CD4-positive, alpha-beta T cell treated with Interferon alpha-2 for 1 hour (primary cell): ENCODE measurements around the gene CNTNAP2.
A peak's percentile ranks its signal among the peaks of the same experiment; 100 is the strongest.
"Not testable (repeated sequence)": the region's sequence is repeated elsewhere in the genome, so short reads cannot be mapped to it uniquely, and the experiment has no call there.

Source experiments
- DNase-seq, 2 donors: peaks; one replicate each; pipeline ENCODE4 v3.0.0-alpha.2; 2020 to 2022

CNTNAP2 gene

GRCh38 chr7:148256433-148256832 lies 2139.8 kb downstream of the CNTNAP2 start:
- DNase-seq: no peak

DNA sequence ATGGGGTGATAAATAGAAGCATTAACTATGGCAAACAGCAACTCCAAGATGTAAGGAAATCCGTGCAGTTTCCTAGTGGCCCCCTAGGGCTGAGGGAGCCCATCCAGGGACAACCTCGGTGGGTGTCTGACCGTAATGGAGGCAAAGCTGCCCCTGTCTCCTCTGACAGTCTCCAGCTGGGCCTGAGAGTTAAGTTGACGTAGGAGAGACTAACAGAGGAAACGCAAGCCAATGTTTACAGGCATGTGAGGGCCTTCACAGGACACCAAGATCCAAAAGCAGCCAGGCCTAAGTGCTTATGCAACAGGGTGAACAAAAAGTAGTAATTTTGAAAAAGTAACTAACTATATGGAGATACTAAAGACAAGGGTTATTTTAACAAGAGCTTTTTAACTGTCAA lies 2144.0 kb downstream of the CNTNAP2 start:
- DNase-seq: no peak

GRCh38 chr7:148261523-148261922 lies 2144.9 kb downstream of the CNTNAP2 start:
- DNase-seq: no peak

DNA sequence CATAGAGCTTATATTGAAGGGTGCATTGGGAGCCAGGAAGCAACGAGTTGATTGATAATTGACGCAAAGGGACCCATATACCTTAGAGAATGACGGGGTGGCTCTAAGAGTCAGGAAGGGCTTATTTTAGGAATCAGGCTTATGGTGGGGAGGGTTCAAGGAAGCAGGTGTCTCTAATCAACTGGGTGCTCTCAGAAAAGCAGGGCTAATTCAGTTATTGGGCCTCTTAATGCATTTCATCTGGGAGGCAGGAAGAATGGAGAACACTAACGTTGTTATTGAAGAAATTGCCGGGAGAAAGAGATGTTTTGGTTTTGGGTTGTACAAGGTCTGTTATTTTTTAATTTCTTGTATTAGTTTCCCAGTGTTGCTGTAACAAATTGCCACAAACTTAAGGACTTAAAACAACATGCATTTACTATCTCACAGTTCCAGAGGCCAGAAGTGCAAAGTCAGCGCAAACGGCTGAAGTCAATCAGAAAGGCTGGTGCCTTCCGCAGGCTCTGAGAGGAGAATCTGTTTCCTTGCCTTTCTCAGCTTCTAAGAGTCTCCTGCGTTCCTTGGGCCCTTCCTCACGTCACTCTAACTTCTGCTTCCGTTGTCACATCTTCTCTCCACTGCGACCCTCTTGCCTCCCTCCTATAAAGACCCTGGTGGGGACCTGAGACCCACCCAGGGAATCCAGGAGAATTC lies 2145.5 kb downstream of the CNTNAP2 start:
- no peak for DNase-seq

- DNase-seq: peak; percentile 38 to 52
Observed at GRCh38 chr7:148262721-148263229, 2146.2 kb downstream of the CNTNAP2 start.

DNA sequence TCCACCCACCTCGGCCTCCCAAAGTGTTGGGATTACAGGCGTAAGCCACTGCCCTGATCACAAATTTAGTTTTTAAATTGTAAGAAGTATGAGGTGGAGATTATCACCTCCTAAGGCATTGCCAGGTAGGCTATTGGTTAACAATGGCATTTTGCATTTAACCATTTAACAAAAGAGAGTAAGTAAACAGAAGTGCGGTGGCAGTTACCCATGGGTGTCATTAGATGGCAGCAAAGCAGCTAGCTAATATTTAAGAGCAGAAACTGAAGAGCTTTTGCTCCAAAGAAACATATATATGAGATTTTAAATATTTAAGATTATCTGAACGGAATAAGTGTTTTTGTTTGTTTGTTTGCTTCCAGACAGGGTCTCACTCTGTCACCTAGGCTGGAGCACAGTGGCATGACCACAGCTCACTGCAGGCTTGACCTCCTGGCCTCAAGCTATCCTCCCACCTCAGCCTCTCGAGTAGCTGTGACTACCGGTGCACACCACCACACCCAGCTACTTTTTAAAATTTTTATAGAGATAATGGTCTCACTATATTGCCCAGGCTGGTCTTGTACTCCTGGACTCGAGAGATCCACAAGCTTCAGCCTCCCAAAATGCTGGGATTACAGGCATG lies 2148.4 kb downstream of the CNTNAP2 start:
- peak in 1 of 2 donors; percentile 19 for DNase-seq

GRCh38 chr7:148265896-148266295 lies 2149.3 kb downstream of the CNTNAP2 start:
- no peak for DNase-seq

GRCh38 chr7:148266795-148267194 lies 2150.2 kb downstream of the CNTNAP2 start:
- no peak for DNase-seq

DNA sequence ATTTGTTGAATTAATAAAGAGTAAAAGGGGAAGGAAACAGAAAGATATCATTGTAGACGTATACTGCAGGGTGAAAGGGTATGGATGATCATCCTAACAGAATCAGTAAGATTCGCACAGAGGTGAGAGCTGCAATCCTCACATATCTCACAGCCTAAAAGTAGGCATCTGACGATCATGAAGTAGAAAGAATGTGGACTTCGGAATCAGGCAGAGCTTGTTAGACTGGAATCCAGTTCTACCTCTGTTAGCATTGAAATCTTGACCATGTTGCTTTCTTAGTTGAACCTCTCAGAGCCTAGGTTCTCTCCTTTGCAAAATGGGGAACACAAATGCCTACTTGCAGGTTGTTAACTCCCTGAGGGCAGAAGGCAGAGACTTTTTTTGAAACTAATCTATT lies 2154.0 kb downstream of the CNTNAP2 start:
- DNase-seq: no peak

- no peak for DNase-seq
Observed at GRCh38 chr7:148274118-148274517, 2157.5 kb downstream of the CNTNAP2 start.

GRCh38 chr7:148275359-148275890 lies 2158.8 kb downstream of the CNTNAP2 start:
- no peak for DNase-seq

DNA sequence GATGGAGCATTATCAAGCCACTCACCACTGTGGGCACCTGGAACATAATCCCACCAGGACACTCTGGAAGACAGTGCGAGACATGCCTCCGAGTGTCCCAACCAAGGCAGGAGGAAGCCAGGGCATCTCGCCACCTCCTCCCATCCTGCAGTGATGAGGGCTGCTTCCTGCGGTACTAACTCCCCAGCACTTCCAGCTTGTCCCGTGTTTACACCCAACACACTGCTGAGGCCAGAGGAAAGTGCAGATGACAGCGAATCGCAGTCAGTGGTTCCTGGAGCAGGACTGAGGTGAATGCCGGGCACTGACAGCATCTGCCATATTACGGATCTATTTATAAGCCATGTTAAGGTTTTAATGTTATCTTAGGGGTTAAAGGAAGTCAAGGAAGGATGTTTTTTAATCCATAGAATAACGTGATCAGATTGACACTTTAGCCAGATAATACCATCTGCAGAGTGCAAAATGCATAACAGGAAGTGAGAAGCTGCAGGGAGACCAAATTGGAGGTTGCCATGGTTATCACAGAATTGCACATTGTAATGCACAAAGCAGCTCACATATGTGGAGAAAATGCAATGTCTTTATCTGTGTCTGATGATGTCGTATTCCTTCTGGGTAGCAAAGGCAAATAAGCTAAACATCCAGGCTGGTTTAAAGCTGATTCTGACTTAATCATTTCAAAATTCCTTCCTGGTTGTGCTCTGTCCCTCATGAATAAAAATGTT lies 2159.9 kb downstream of the CNTNAP2 start:
- DNase-seq: no peak

DNA sequence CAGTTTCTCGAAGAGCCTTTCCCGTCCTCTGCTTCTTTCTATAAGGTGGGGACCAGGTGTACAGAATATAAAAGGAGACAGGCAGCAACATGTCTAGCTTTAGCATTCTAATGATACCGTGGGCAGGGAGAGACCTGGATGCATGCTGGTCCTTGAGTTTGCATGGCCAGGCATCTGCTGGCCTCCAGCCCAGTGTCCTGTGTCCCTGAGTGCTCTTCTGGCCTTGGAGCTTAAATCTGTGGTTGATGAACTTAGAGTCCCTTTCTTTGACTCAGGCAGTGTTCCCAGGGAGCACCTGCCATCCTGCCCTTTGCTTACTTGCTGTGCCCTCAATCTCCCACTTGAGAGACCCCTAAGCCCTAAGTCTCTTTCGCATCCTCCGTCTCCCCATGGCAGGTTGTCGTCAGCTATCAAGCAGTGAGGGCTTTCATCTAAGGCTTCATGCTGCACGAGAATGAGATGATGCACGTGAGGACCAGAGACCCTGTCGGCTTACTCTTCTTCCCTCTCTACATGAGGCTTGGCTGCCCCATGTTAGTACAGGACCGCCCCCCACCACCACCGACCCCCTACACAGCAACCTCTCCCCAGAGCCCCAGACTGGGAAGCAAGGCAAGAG lies 2160.6 kb downstream of the CNTNAP2 start:
- DNase-seq: no peak

DNA sequence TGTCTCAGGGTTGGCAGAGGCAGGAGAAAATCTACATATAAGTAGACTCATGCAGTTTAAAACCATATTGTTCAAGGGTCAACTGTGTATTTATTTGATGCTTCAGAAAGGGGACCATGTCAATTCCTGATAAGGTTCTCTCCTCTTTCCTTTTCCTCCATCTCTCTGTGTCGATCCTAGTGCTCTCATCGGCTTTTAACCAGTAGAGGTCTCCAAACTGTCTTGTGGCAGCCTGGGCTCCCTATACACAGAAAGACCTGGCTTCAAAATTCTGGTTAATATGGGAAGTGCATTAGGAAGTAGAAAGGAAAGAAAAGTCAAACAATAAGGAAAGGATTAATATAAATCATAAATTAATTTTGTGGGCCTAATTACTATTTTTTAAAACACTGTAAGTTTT lies 2169.5 kb downstream of the CNTNAP2 start:
- no peak for DNase-seq

- no peak for DNase-seq
Observed at GRCh38 chr7:148287538-148287937, 2170.9 kb downstream of the CNTNAP2 start.

GRCh38 chr7:148288592-148289151 lies 2172.1 kb downstream of the CNTNAP2 start:
- no peak for DNase-seq

DNA sequence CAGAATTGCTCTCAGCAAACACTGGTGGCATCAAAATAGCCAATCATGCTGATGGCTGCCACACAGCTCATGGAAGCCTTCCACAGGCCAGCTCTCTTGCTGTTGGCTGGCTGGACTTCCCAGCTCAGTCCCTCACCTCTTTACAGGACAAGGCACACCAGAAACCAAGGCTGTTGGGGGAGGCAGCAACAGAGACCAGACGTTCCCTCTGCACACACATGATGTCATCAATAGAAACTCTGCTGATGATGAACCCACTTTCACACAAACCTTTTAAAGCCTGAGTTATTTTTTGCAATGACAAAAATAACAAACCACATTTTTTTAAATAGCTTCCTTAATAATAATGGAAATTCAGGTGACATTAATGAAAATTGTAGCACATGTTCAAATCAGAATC lies 2173.0 kb downstream of the CNTNAP2 start:
- DNase-seq: no peak

GRCh38 chr7:148290538-148290937 lies 2173.9 kb downstream of the CNTNAP2 start:
- DNase-seq: no peak

DNA sequence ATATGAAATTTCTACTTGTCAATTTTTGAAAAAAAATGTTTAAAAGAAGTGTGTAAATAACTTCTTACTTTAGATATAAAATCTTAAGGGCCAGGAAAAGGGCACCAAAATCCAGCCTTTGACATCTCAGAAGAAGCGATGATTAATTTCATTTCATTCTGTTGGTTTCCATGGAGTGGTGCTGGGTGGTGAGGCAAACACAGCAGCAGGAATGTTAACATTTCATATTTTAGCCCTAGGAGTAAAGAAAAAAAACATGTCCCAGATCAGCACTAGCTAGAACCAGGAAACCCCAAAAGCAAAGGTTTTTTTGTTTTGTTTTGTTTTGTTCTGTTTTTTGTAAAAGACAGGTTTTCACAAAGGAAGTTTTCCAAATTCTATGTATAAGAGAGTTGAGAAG lies 2175.2 kb downstream of the CNTNAP2 start:
- no peak for DNase-seq

GRCh38 chr7:148296994-148297644 lies 2180.5 kb downstream of the CNTNAP2 start:
- DNase-seq: no peak

- DNase-seq: not testable (repeated sequence)
Observed at GRCh38 chr7:148298768-148299167, 2182.2 kb downstream of the CNTNAP2 start.
